GM19467 (cell line): ENCODE results near the gene SYT4.
A peak's percentile ranks its signal among the peaks of the same experiment; 100 is the strongest.
"Not testable (repeated sequence)": the region's sequence is repeated elsewhere in the genome, so short reads cannot be mapped to it uniquely, and the experiment has no call there.

ENCODE experiments used
- ATAC-seq: cut with Tn5 transposase; IDR thresholded peaks from one replicate; pipeline ENCODE4 v1.9.1; 2021; ENCODE audit warnings: mild to moderate bottlenecking, moderate library complexity; ENCODE audit not compliant: unreplicated experiment

The SYT4 gene

DNA sequence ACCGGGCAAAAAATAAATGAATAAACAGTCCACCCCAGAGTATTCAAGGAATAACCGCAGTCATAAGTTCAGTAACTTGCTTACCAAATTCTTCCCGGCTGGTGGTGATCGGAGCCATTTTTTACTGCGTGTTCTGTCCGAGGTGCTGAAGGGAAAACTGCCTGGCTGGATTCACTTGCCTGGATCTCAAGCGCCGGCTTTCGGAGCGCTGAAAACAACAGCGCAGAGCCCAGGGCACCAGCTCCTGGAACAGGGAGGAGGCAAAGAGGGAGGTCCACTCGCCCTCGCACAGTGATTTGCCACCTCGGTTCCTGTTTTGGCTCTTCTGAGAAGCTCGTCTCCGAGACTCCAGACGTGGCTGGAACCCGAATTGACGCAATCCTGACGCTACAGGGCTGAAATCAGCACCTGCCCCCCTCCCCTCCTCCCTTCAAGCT lies at the start of gene SYT4:
SYT4 (minus strand) TSS at position 327 of the 437 bp plus-strand sequence; CDS start at position 118, 209 bp downstream.
- no peak for ATAC-seq

DNA sequence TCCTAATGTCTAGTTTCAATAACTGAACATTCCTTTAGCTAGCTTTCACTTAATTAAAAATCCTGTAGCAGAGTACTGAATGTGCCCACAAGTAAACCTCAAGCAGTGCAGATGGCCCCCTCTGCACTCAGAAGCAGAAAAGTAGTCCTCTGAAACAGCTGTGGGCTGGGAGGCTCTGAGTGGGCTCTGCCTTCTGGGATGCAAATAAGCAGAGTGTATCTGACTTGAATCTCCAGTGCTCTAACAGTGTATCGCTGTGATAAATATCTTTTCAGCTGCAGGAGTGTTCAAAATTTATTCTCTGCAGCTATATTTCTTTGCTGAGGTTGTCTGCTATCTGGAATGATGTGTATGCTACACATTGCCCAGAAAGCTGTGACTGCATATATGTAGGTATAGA lies 44.8 kb upstream of the SYT4 start:
- ATAC-seq: no peak

GRCh38 chr18:43314941-43315340 lies 37.7 kb upstream of the SYT4 start:
- ATAC-seq: no peak

DNA sequence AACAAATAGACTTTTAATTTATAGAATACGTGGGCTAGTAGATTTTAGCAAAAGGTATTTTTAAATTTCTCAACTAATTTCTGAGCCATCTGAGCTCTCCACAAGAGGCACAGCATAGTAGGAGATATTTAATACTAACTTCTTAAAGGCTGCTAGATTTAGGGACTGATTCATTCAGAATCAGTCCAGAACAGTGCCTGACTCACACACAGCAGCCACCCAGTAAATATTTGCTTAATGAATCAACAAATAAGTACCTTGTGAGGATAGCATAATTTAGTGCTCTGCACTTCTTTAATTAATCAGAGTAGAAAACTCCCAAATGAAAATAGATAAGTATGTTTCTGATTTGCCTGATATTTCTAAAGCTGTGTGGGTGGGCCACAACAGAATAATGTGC lies 35.6 kb upstream of the SYT4 start:
- no peak for ATAC-seq

- ATAC-seq: no peak
Measured at GRCh38 chr18:43310239-43310638, 32.9 kb upstream of the SYT4 start.

DNA sequence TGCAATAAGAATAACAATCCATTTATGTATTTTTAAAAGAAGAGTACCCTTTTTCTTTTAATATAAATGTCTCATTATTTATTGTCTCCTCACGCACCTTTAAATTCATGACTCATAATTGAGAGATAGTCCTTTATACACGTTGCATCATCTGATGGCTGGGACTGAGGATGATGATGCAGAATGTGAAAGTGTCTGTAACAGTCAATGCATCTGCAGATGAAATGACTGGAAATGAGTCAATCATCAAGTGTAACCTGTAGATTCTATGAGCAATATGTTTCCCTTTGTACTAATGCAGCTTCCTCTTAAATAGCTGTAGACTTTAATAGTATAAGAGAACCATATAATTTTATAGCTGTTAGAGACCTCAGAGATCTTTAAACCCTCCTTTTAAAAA lies 26.1 kb upstream of the SYT4 start:
- ATAC-seq: no peak

- not testable (repeated sequence) for ATAC-seq
Measured at GRCh38 chr18:43286187-43286586, 8.9 kb upstream of the SYT4 start.

DNA sequence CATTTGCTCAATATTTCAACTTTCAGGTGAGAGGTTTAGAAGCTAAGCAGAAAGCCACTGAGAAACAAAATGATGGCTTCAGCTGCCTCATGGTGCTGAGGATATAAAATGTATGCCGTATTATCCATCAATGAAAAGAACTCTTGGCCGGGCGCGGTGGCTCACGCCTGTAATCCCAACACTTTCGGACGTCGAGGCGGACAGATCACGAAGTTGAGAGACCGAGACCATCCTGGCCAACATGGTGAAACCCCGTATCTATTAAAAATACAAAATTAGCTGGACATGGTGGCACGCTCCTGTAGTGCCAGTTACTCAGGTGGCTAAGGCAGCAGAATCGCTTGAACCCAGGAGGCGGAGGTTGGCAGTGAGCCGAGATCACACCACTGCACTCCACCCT lies 6.0 kb upstream of the SYT4 start:
- no peak for ATAC-seq

DNA sequence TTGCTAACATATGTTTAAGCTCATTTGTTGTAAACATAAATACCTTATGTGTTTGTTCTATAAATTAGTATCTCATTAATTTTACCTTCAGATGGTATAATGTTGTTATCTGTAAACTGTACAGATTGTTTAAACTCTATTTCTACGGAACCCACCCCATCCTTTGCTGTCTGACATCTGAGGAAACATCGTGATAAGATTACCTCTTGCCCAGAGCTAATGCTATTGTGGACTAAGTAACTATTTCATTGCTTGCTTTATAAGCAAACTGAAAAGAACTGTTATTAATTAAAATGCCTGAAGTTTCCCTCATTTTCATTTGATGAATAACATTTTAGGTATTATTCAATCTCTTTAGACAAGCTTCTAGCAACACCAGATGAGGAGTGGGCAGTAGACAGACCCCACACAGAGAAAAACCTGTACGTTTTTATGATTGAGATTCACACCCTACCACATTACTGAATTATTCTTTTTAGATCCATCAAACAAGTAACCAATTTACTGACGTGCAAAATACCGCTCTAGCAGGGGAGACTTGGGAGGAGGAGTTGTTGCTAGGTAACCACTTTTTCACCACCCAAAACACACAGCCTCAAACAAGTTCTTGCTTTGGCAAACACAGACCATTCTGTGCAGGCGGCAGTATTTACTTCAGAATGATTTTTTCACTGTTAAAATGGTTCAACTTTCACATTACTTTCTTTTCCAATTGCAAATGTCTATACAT lies 1.9 kb upstream of the SYT4 start:
- ATAC-seq: no peak

- no peak for ATAC-seq
Measured at GRCh38 chr18:43278355-43278754, 1.1 kb upstream of the SYT4 start.

- no peak for ATAC-seq
Measured at GRCh38 chr18:43276491-43276890, 799 bp downstream of the SYT4 start.

DNA sequence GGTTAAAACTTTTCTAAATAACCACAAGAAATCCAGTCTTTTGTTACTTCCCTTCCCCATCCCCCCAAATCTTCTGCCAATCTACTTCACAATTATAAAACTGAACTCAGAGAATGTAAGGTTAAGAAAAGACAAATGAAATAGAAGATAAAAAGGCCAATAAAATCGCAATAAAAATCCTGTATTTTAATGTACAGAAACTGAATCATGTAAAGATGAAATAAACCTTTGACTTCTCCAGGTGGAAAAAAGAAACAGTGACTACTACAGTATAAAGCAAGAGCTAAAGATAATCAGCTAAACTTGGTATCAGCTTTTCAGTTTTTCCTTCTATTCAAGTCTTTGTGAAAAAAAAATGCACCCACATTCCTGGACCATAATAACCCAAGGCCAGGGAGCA lies 1.7 kb downstream of the SYT4 start:
- ATAC-seq: no peak

- no peak for ATAC-seq
Measured at GRCh38 chr18:43274526-43274925, 2.8 kb downstream of the SYT4 start.

- ATAC-seq: peak; percentile 80
Measured at GRCh38 chr18:43271593-43272432, 5.5 kb downstream of the SYT4 start.

DNA sequence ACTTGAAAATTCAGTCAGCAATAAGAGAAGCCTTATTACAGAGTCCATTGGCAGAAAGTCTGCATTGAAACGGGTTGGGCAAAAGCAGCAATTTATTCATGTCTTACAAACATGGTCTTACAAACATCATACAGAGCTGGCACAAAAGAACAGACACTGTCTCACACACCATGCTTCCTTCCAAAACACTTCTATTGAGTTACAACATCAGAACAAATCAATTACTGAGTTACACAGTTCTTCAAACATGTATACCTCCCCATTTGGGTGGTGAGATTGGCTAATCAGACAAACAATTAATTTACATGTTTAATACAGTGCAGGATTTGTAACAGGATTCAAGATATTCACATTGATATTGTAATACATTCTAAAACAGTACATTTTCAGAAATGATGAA lies 9.5 kb downstream of the SYT4 start:
- no peak for ATAC-seq

- ATAC-seq: no peak
Measured at GRCh38 chr18:43265465-43265864, 11.8 kb downstream of the SYT4 start.

DNA sequence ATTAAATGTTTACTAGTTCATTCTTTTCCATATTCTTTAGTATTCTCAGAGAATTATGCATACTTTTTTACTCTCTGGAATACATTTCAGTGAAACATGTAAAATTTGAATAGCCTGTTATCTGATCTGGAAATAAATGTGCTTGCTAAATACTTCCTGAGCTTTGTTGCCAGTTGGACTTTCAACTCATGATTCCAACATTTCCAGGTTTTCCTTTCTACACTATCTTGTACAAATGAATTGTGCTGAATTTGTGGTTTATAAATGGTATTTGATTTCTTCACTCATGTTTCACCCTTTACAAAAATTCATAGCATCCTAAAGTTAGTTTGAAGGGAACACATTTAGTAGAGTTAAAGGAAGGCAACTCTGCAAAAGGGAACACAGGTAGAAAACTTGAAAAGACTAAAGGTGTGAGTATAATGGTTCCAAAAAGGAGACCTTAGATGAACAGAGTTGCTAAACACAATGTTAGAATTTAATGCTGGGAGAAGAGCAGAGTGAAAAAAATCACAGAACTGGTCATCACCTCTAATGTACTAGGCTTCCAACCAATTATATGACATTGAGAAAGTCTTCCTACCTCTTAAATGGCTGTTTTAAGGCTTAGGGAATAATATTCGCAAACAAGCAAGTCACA lies 28.6 kb downstream of the SYT4 start:
- ATAC-seq: no peak

GRCh38 chr18:43247944-43248343 lies 29.3 kb downstream of the SYT4 start:
- no peak for ATAC-seq

GRCh38 chr18:43238429-43238828 lies 38.9 kb downstream of the SYT4 start:
- ATAC-seq: no peak

DNA sequence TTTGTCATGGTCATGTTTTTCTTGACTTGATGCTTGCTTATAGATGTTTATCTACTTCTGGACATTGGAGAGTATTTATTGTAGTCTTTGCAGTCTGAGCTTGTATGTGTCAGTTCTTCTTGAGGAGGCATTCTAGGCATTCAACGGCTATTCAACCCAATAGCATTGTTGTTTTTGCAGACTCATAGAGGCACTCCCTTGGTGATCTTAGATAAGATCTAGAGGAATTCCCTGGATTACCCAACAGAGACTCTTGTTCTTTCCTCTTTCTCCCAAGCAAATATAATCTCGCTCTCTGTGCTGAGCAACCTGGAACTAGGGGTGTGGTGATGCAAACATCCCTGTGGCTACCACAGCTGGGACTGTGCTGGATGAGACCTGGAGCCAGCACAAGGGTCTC lies 40.4 kb downstream of the SYT4 start:
- ATAC-seq: no peak

DNA sequence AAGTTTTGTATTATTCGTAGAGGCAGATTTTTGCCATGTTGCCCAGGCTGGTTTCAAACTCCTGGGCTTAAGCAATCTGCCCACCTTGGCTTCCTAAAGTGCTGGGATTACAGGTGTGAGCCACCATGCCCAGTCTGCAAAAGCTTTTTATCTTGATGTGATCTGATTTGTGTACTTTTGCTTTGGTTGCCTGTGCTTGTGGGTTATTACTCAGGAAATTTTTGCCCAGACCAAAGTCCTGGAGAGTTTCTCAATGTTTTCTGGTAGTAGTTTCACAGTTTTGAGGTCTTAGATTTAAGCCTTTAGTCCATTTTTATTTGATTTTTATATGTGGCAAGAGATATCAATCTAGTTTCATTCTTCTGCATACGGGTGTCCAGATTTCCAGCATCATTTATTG lies 42.4 kb downstream of the SYT4 start:
- ATAC-seq: no peak

DNA sequence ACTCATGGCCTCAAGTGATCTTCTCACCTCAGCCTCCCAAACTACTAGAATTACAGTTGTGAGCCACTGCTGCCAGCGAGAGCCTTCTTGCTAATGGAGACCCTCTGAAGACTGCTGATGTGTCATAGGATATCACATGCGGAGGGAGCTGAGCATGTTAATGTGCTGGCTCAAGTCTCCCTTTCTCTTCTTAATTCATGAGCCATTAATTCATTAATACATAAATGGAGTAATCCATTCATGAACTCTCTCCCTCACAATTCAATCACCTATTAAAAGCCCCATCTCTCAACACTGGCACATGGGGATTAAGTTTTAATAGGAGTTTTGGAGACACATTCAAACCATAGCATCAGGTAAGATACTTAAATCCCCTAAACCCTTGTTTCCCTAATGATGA lies 54.8 kb downstream of the SYT4 start:
- no peak for ATAC-seq
